Right lobe of liver (tissue), 6 donors: ENCODE data around the gene SLC45A3. TPM values are rescaled to one million over a fixed set of nuclear protein-coding genes. Genes with fewer than 3 reads are reported as not detected.

ENCODE experiments used
- ATAC-seq, 4 donors: fragments of 200-7000 bp; cut with Tn5 transposase; one replicate each; pipeline ENCODE4 v1.9.1; 2020; ENCODE audit warnings: mild to moderate bottlenecking in 4 of 4, moderate library complexity in 4 of 4
- DNase-seq, 3 donors: peaks; one replicate each; pipeline ENCODE4 v3.0.0-alpha.2; 2020
- H3K27ac ChIP-seq, 3 donors: fragments of 200-600 bp; one replicate each; pipeline ENCODE4 v1.8.0; 2022
- H3K27me3 ChIP-seq, 2 donors: fragments of 200-600 bp; one replicate each; pipeline ENCODE4 v1.8.0; 2022
- H3K36me3 ChIP-seq, 4 donors: fragments of 200-600 bp; sonication (generic) in 1 of 4; one replicate each; pipeline versions ENCODE4 v1.5.1 to v1.8.0; 2017 to 2022; ENCODE audit warnings: control low read depth in 1 of 4
- H3K4me1 ChIP-seq, 4 donors: fragments of 200-600 bp; sonication (generic) in 1 of 4; one replicate each; pipeline versions ENCODE4 v1.5.1 to v1.8.0; 2017 to 2022; ENCODE audit warnings: control low read depth in 1 of 4
- H3K4me3 ChIP-seq, 3 donors: fragments of 200-600 bp; one replicate each; pipeline ENCODE4 v1.8.0; 2022
- H3K9me3 ChIP-seq, 4 donors: fragments of 200-600 bp; sonication (generic) in 1 of 4; one replicate each; pipeline versions ENCODE4 v1.5.1 to v1.8.0; 2017 to 2022; ENCODE audit warnings: control low read depth in 1 of 4
- CTCF ChIP-seq, 4 donors: fragments of 200-600 bp in 3 of 4; fragments of 450-650 bp in 1 of 4; IDR thresholded peaks; one replicate each; pipeline versions ENCODE4 v1.5.1 to v1.8.0; 2016 to 2022; ENCODE audit warnings: antibody characterized with exemption in 4 of 4, mild to moderate bottlenecking in 2 of 4
- POLR2A ChIP-seq: fragments of 450-650 bp; IDR thresholded peaks from one replicate; pipeline ENCODE4 v1.6.1; 2017; ENCODE audit warnings: antibody characterized with exemption, mild to moderate bottlenecking
- WGBS: methylation state at CpG from one replicate; pipeline ENCODE4 v1.1.6; 2018; ENCODE audit warnings: low coverage, low lambda C conversion rate; ENCODE audit not compliant: insufficient coverage; ENCODE audit errors: missing lambda C conversion rate; 5-methylcytosine and 5-hydroxymethylcytosine counted together
- intact Hi-C, 2 donors: fragments of 100-400 bp; cut with DNase I; formaldehyde crosslinking; loops; one replicate each; pipeline versions ENCODE4 v1.11.2 to v1.14.1; 2022
- total RNA-seq, 6 experiments: library from RNA; depleted of rRNA in 2 of 6; stranded (reverse); fragments of >200 nt in 2 of 6; fragmentation: NEBNext Ultra II Directional in 3 of 6; extraction: Animal tissue kit (Norgen Biotek cat#: 25700) in 3 of 6; gene quantifications; one replicate each; pipeline versions ENCODE4 v1.1.0 to v1.2.4, GENCODE V29; 2016 to 2023
- donor health status: DM: no; HTN: yes; CAD: no.
- donor health status: DM: no; HTN: no; CAD: no.
- donor health status: DM: no; HTN: no; CAD: no.
- donor health status: DM: no; HTN: yes; CAD: no.
- donor health status: DM: no; HTN: yes; CAD: no.

SLC45A3 gene
- total RNA-seq, 6 experiments from 2014 or later: 6.9 to 27.0 (median 7.9) TPM

GRCh38 chr1:205652984-205653383 lies 27.3 kb downstream of the SLC45A3 start:
- intact Hi-C loops: no loop called here
- 79% methylated on average over 8 of the region's 11 CpGs for WGBS

GRCh38 chr1:205650241-205650640 lies 30.1 kb downstream of the SLC45A3 start:
- ATAC-seq (no peak), DNase-seq (no peak)
- WGBS: 89% methylated on average over 1 of the region's 1 CpG
- Histone ChIP-seq H3K4me1 (peaks cover 0 to under 1% (median 0%) of the 10 kb centered on the region in 4 donors), H3K27ac (no peak overlapping the region), H3K9me3 (no peaks in the 10 kb centered on the region), H3K36me3 (peaks cover 0 to 10% (median 0%) of the 10 kb centered on the region in 4 donors), H3K4me3 (no peak overlapping the region), H3K27me3 (no peaks in the 10 kb centered on the region)
- intact Hi-C loops: no loop called here
- TF ChIP-seq CTCF (IDR thresholded peaks at IDR 0.05) (no peak), POLR2A (no peak)

More at GRCh38 chr1:205652984-205653383, 27.3 kb downstream of the SLC45A3 start:
- no peaks in the 10 kb centered on the region for H3K9me3 ChIP-seq
- H3K27ac ChIP-seq: no peak overlapping the region
- no peak for TF ChIP-seq POLR2A
- no peak for TF ChIP-seq CTCF (IDR thresholded peaks at IDR 0.05)
- DNase-seq: no peak
- H3K4me1 ChIP-seq: peaks cover 0 to 11% (median 0%) of the 10 kb centered on the region in 4 donors
- no peak for ATAC-seq
- H3K4me3 ChIP-seq: no peak overlapping the region
- peaks cover 0 to 12% (median 0%) of the 10 kb centered on the region in 4 donors for H3K36me3 ChIP-seq
- H3K27me3 ChIP-seq: no peaks in the 10 kb centered on the region

GRCh38 chr1:205645519-205645918 lies 34.8 kb downstream of the SLC45A3 start:
- intact Hi-C loops: no loop called here
- H3K9me3 ChIP-seq: no peaks in the 10 kb centered on the region
- WGBS: 91% methylated on average over 8 of the region's 8 CpGs
- DNase-seq: no peak
- TF ChIP-seq CTCF (IDR thresholded peaks at IDR 0.05) (no peak), POLR2A (no peak)
- peaks cover 0 to 45% (median 13%) of the 10 kb centered on the region in 4 donors for H3K4me1 ChIP-seq
- H3K4me3 ChIP-seq: no peak overlapping the region
- no peaks in the 10 kb centered on the region for H3K36me3 ChIP-seq
- no peak overlapping the region for H3K27ac ChIP-seq
- no peaks in the 10 kb centered on the region for H3K27me3 ChIP-seq
- ATAC-seq: no peak

- no peak for TF ChIP-seq CTCF (IDR thresholded peaks at IDR 0.05)
- no peak for TF ChIP-seq POLR2A
- H3K27ac ChIP-seq: peak overlapping the region in 1 of 3 donors; percentile 57
- intact Hi-C loops: loop anchor here in 1 of 2 donors (5.0 kb wide), 1 partner anchor 50 kb away; no protein-coding TSS in a partner anchor
- no peaks in the 10 kb centered on the region for H3K9me3 ChIP-seq
- no peaks in the 10 kb centered on the region for H3K27me3 ChIP-seq
- peak; percentile 26 to 48 (median 42) for ATAC-seq
- H3K36me3 ChIP-seq: no peaks in the 10 kb centered on the region
- no peak for DNase-seq
- H3K4me1 ChIP-seq: peaks cover 0 to 66% (median 23%) of the 10 kb centered on the region in 4 donors
- H3K4me3 ChIP-seq: no peak overlapping the region
- 39% methylated on average over 2 of the region's 2 CpGs for WGBS
Observed at GRCh38 chr1:205642679-205643307, 37.5 kb downstream of the SLC45A3 start.
